B cell (primary cell): ENCODE results near the gene FBXO42. TPM values are rescaled to one million over a fixed set of nuclear protein-coding genes. Genes with fewer than 3 reads are reported as not detected.

Experiments used
- ATAC-seq: fragments of 200-7000 bp; cut with Tn5 transposase; one replicate; pipeline ENCODE4 v1.10.0; 2021; ENCODE audit warnings: low read depth, mild to moderate bottlenecking, moderate number of reproducible peaks, moderate library complexity
- CTCF ChIA-PET: fragments of 350-600 bp; sonication (Branson Sonifier 250); formaldehyde crosslinking; loops from one replicate; lab custom pipeline; 2021; ENCODE audit warnings: antibody characterized with exemption, inconsistent platforms; lab: Charles Lee
- POLR2A ChIA-PET: fragments of 350-600 bp; sonication (Branson Sonifier 250); formaldehyde crosslinking; loops from one replicate; lab custom pipeline; 2021; ENCODE audit warnings: antibody characterized with exemption; lab: Charles Lee
- DNase-seq: peaks from one replicate; pipeline ENCODE4 v3.0.0; 2013
- H2AFZ ChIP-seq: 2 replicates; pipeline ENCODE4 v1.6.1; 2012; ENCODE audit warnings: mild to moderate bottlenecking, low read depth, low read length; ENCODE audit not compliant: insufficient read depth, poor library complexity, severe bottlenecking
- H3K27ac ChIP-seq, 2 donors: 1 replicate in 1 of 2; 2 replicates in 1 of 2; pipeline ENCODE4 v1.5.1; 2012 to 2013; ENCODE audit warnings: low read length in 2 of 2, mild to moderate bottlenecking in 2 of 2, moderate library complexity in 1 of 2
- H3K27me3 ChIP-seq, 4 experiments: fragments of 200-600 bp in 1 of 4; sonication (generic) in 1 of 4; replicated peaks in 1 of 4; 1 replicate in 2 of 4; 2 replicates in 2 of 4; pipeline versions ENCODE4 v1.6.1 to v1.7.0; 2013 to 2016; ENCODE audit warnings: low read length in 3 of 4, mild to moderate bottlenecking in 2 of 4, mixed read lengths in 1 of 4, moderate library complexity in 1 of 4; ENCODE audit not compliant: insufficient read depth in 4 of 4, control insufficient read depth in 3 of 4; ENCODE audit errors: control extremely low read depth in 1 of 4
- H3K36me3 ChIP-seq, 2 experiments: replicated peaks in 1 of 2; 1 replicate in 1 of 2; 2 replicates in 1 of 2; pipeline versions ENCODE4 v1.6.1 to v1.7.1; 2013; ENCODE audit warnings: low read length in 1 of 2; ENCODE audit not compliant: insufficient read depth in 2 of 2, control insufficient read depth in 1 of 2; ENCODE audit errors: control extremely low read depth in 1 of 2, extremely low read depth in 1 of 2
- H3K4me1 ChIP-seq, 2 donors: fragments of 200-600 bp in 1 of 2; sonication (generic) in 1 of 2; 1 replicate in 1 of 2; 2 replicates in 1 of 2; pipeline versions ENCODE4 v1.5.1 to v1.6.1; 2013 to 2017; ENCODE audit warnings: low read length in 2 of 2; ENCODE audit not compliant: control insufficient read depth in 2 of 2, insufficient read depth in 2 of 2
- H3K4me2 ChIP-seq: replicated peaks from 2 replicates; pipeline ENCODE3; 2012; ENCODE audit warnings: mild to moderate bottlenecking, low read depth, low read length; ENCODE audit not compliant: poor library complexity, severe bottlenecking
- H3K4me3 ChIP-seq, 5 experiments: fragments of 200-600 bp in 1 of 5; sonication (generic) in 1 of 5; 1 replicate in 3 of 5; 2 replicates in 2 of 5; pipeline versions ENCODE4 v1.5.1 to v1.7.0; 2011 to 2016; ENCODE audit warnings: low read length in 4 of 5, mild to moderate bottlenecking in 4 of 5, low read depth in 2 of 5, control low read depth in 1 of 5, moderate library complexity in 1 of 5; ENCODE audit not compliant: insufficient read depth in 1 of 5; ENCODE audit errors: control extremely low read depth in 1 of 5, extremely low read depth in 1 of 5
- H3K79me2 ChIP-seq: fragments of 200-600 bp; sonication (generic); one replicate; pipeline ENCODE4 v1.6.0; 2016; ENCODE audit warnings: low read length; ENCODE audit not compliant: control insufficient read depth, insufficient read depth
- H3K9ac ChIP-seq: fragments of 200-600 bp; sonication (generic); 2 replicates; pipeline ENCODE4 v1.6.1; 2017; ENCODE audit warnings: mild to moderate bottlenecking, low read length, moderate library complexity
- H3K9me3 ChIP-seq, 3 donors: one replicate each; pipeline versions ENCODE4 v1.6.1 to v1.7.1; 2013; ENCODE audit warnings: low read length in 2 of 3; ENCODE audit not compliant: control insufficient read depth in 2 of 3, insufficient read depth in 1 of 3; ENCODE audit errors: control extremely low read depth in 1 of 3
- H4K20me1 ChIP-seq: 2 replicates; pipeline ENCODE4 v1.6.0; 2012; ENCODE audit warnings: mild to moderate bottlenecking, low read length; ENCODE audit not compliant: insufficient read depth, control insufficient read depth, poor library complexity, severe bottlenecking
- H3K27ac Mint-ChIP-seq: one replicate; pipeline ENCODE4 v1.8.0; 2021; ENCODE audit warnings: mixed read lengths
- H3K27me3 Mint-ChIP-seq: one replicate; pipeline ENCODE4 v1.8.0; 2021; ENCODE audit warnings: mixed read lengths
- H3K4me1 Mint-ChIP-seq: one replicate; pipeline ENCODE4 v1.8.0; 2021; ENCODE audit warnings: mixed read lengths
- H3K4me3 Mint-ChIP-seq: one replicate; pipeline ENCODE4 v1.8.0; 2021; ENCODE audit warnings: mixed read lengths
- H3K9me3 Mint-ChIP-seq: one replicate; pipeline ENCODE4 v1.8.0; 2022; ENCODE audit warnings: mixed read lengths; ENCODE audit not compliant: insufficient read depth
- CTCF ChIP-seq: fragments of 200-600 bp; IDR thresholded peaks from one replicate; pipeline ENCODE4 v1.8.0; 2022; ENCODE audit warnings: antibody characterized with exemption, mild to moderate bottlenecking
- EZH2 ChIP-seq: IDR thresholded peaks from 2 replicates; pipeline ENCODE4 v1.6.1; 2012; ENCODE audit warnings: borderline replicate concordance, low read depth, mild to moderate bottlenecking, moderate library complexity, low read length; ENCODE audit not compliant: insufficient read depth, poor library complexity, severe bottlenecking
- WGBS: methylation state at CpG from one replicate; pipeline ENCODE4 v1.1.5; 2013; ENCODE audit warnings: missing lambda C conversion rate; ENCODE audit not compliant: insufficient coverage; 5-methylcytosine and 5-hydroxymethylcytosine counted together
- intact Hi-C: fragments of 100-400 bp; cut with micrococcal nuclease; formaldehyde crosslinking; loops from one replicate; pipeline ENCODE4 v1.10.0; 2022
- polyA plus RNA-seq: library from polyadenylated mRNA; depleted of rRNA; stranded (reverse); fragments of >200 nt; gene quantifications from 2 replicates; pipeline ENCODE4 v1.2.3, GENCODE V29; 2012
- total RNA-seq, 2 donors: library from RNA; stranded (reverse); fragments of 120-200 nt in 1 of 2; gene quantifications; 1 replicate in 1 of 2; 2 replicates in 1 of 2; pipeline versions ENCODE4 v1.2.3 to v1.2.4, GENCODE V29; 2013 to 2022

FBXO42 gene
- total and polyA plus RNA-seq, 2 donors (not counting 1 experiment from before 2014, with no cell fraction given) = 17.2 to 33.1 TPM

DNA sequence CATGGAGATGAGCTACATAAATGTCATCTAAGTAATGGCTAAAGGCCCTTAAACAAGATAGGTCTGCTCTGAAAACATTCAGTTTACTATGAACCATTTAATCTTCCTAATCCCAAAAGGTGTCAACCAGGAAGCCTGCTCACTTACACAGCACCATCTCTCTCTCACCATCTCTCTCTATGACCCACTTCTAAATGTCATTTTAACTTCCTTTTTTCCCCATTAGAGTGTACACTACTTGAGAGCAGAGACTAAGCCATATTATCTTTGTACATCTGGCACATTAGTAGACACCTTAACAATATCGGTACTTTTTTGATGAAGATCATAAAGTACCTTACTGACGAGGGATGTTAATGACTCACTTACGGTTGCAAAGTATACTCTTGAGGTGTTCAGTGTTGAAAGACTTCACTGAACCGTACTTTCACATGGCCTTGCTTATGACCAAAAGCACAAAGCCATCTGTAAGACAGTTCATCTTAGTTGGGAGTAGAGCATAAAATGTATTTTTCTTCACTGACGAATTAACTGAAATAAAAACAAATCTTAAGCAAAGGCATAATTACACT, 25.4 kb downstream of the FBXO42 start:
- H3K27ac Mint-ChIP-seq = no peak overlapping the region
- Histone ChIP-seq H4K20me1 (peaks cover 47% of the 10 kb centered on the region), H3K4me3 (no peak overlapping the region), H3K27me3 (no peaks in the 10 kb centered on the region), H3K4me1 (peaks cover 3 to 6% of the 10 kb centered on the region in 2 donors), H3K9ac (no peak overlapping the region), H3K9me3 (no peaks in the 10 kb centered on the region), H3K36me3 (peaks cover 0 to 6% of the 10 kb centered on the region in 2 experiments), H3K4me2 (no peak overlapping the region), H2AFZ (no peak overlapping the region), H3K79me2 (peaks cover 91% of the 10 kb centered on the region), H3K27ac (no peak overlapping the region)
- ChIA-PET CTCF (no interaction called here), POLR2A (interaction anchor here (0.6 to 0.7 kb wide), 3 partner anchors 14 to 423 kb away, joined by 3 to 4 read pairs (median 3); no protein-coding TSS in a partner anchor)
- H3K4me1 Mint-ChIP-seq = peaks cover 19% of the 10 kb centered on the region
- ATAC-seq (no peak), DNase-seq (no peak)
- no CpG with 5 or more reads among the region's 5 CpGs for WGBS
- H3K9me3 Mint-ChIP-seq = no peaks in the 10 kb centered on the region
- H3K27me3 Mint-ChIP-seq = no peaks in the 10 kb centered on the region
- intact Hi-C loops = no loop called here
- TF ChIP-seq EZH2 (no peak), CTCF (no peak)
- H3K4me3 Mint-ChIP-seq = no peak overlapping the region

DNA sequence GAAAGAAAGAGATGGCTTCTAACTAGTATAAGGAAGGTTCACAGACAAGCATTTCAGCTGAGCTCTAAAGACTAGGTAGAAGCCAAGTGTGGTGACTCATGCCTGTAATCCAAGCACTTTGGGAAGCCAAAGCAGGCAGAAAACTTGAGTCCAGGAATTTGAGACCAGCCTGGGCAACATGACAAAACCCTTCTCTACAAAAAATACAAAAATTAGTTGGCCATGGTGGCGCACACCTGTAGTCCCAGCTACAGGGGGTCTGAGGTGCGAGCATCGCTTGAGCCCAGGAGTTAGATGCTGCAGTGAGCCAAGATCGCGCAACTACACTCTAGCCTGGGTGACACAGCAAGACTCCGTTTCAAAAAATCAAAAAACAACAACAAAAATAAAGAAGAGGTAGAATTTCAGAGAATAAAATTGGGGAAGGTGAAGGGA, 27.8 kb downstream of the FBXO42 start:
- H3K27me3 ChIP-seq = no peaks in the 10 kb centered on the region
- no peak overlapping the region for H3K4me3 ChIP-seq
- H3K27ac ChIP-seq = no peak overlapping the region
- ATAC-seq (no peak), DNase-seq (no peak)
- H3K36me3 ChIP-seq = peaks cover 0 to 6% of the 10 kb centered on the region in 2 experiments
- H2AFZ ChIP-seq = no peak overlapping the region
- intact Hi-C loops = no loop called here
- ChIA-PET CTCF (no interaction called here), POLR2A (no interaction called here)
- H3K4me3 Mint-ChIP-seq = no peak overlapping the region
- TF ChIP-seq EZH2 (no peak), CTCF (no peak)
- peaks cover 31% of the 10 kb centered on the region for H3K4me1 Mint-ChIP-seq
- 100% methylated on average over 3 of the region's 6 CpGs for WGBS
- peaks cover 13 to 17% of the 10 kb centered on the region in 2 donors for H3K4me1 ChIP-seq
- H3K27me3 Mint-ChIP-seq = no peaks in the 10 kb centered on the region
- H3K27ac Mint-ChIP-seq = no peak overlapping the region
- no peak overlapping the region for H3K9ac ChIP-seq
- peaks cover 58% of the 10 kb centered on the region for H4K20me1 ChIP-seq
- no peaks in the 10 kb centered on the region for H3K9me3 Mint-ChIP-seq
- peaks cover 96% of the 10 kb centered on the region for H3K79me2 ChIP-seq
- H3K4me2 ChIP-seq = no peak overlapping the region
- H3K9me3 ChIP-seq = no peaks in the 10 kb centered on the region
